HG02763 (cell line): ENCODE results near the gene TRAPPC10.

Experiments used
- ATAC-seq: cut with Tn5 transposase; IDR thresholded peaks from one replicate; pipeline ENCODE4 v1.9.1; 2021; ENCODE audit warnings: mild to moderate bottlenecking, moderate library complexity; ENCODE audit not compliant: unreplicated experiment

Gene TRAPPC10

GRCh38 chr21:43981151-43981870 is 30.8 kb upstream of the TRAPPC10 start:
- no peak for ATAC-seq

- no peak for ATAC-seq
Observed at GRCh38 chr21:43981871-43982210, 30.3 kb upstream of the TRAPPC10 start.

GRCh38 chr21:43982489-43983078 is 29.5 kb upstream of the TRAPPC10 start:
- no peak for ATAC-seq

- no peak for ATAC-seq
Observed at GRCh38 chr21:43983390-43983789, 28.7 kb upstream of the TRAPPC10 start.

- no peak for ATAC-seq
Observed at GRCh38 chr21:43983860-43984420, 28.2 kb upstream of the TRAPPC10 start.

- no peak for ATAC-seq
Observed at GRCh38 chr21:43984905-43985689, 27.0 kb upstream of the TRAPPC10 start.

- ATAC-seq, result no peak
Observed at GRCh38 chr21:43985690-43986251, 26.3 kb upstream of the TRAPPC10 start.

- no peak for ATAC-seq
Observed at GRCh38 chr21:43986544-43987451, 25.3 kb upstream of the TRAPPC10 start.

- ATAC-seq, result no peak
Observed at GRCh38 chr21:43987509-43987908, 24.6 kb upstream of the TRAPPC10 start.

- no peak for ATAC-seq
Observed at GRCh38 chr21:43988016-43988415, 24.1 kb upstream of the TRAPPC10 start.

- no peak for ATAC-seq
Observed at GRCh38 chr21:43988506-43989230, 23.4 kb upstream of the TRAPPC10 start.

GRCh38 chr21:43989401-43989800 is 22.7 kb upstream of the TRAPPC10 start:
- ATAC-seq, result no peak

GRCh38 chr21:43991447-43991991 is 20.6 kb upstream of the TRAPPC10 start:
- ATAC-seq, result no peak

GRCh38 chr21:43992121-43992520 is 20.0 kb upstream of the TRAPPC10 start:
- ATAC-seq, result no peak

- no peak for ATAC-seq
Observed at GRCh38 chr21:43993420-43993934, 18.6 kb upstream of the TRAPPC10 start.

- no peak for ATAC-seq
Observed at GRCh38 chr21:43994085-43994484, 18.0 kb upstream of the TRAPPC10 start.

- ATAC-seq, result no peak
Observed at GRCh38 chr21:43994646-43995045, 17.5 kb upstream of the TRAPPC10 start.

- no peak for ATAC-seq
Observed at GRCh38 chr21:43995521-43996105, 16.5 kb upstream of the TRAPPC10 start.
